CD4-positive, alpha-beta T cell treated with Interferon gamma for 1 hour (primary cell): Measurements from ENCODE around the gene DTX3L.

ENCODE experiments used
- DNase-seq: peaks from one replicate; pipeline ENCODE4 v3.0.0-alpha.2; 2020

DTX3L gene

DNA sequence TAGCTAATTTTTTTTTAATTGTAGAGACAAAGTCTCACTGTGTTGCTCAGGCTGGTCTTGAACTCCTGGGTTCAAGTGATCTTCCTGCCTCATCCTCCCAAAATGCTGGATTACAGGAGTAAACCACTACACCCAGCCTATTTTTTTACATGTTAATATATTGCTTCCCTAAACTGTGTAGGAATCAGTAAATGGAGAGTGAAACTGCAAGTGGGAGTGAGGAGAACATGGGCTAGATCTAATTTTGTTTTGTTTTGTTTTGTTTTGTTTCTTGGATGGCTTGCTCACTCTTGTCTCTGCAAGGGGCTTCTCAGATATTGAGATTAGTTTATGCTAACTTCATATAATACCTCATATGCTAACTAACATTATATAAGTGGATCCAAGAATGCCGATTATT is 44.8 kb downstream of the DTX3L start:
- DNase-seq = no peak

GRCh38 chr3:122609798-122610559 is 45.8 kb downstream of the DTX3L start:
- DNase-seq = no peak

DNA sequence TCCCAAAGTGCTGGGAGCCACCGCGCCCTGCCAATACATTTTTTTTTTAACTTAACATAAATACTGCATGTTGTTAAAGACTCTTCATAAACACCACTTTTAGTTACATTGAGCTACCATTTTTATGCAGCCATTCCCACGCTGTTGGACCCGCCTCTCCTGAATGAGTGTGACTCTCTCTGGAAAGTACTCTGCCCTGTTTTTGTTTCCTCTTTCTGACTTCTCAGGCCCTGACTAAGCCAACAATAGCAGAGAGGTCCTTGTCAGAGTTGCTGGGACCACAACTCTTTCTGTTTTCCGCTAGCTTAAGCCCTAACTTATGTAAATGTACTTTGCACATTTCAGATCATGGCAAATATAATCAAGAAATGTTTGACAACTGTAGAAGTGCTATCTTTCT is 48.6 kb downstream of the DTX3L start:
- DNase-seq = no peak

DNA sequence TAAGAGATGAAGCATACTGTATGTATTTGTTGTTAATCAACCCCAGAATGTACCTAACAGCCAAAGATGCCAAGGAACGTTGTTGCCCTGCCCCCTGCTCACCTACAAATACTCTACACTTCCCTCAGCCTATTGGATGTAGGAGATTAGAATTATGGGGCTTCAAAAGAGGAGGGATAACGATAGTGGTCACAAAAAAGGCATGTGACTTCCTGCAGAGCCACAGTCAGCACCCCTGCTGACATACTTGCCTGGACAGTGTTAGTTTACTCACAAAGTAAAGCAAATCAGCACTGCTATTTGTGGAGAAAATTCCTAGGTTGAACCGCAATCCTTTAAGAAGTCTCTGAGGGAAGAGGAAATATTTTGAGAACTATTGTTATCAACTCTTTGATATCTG is 51.2 kb downstream of the DTX3L start:
- no peak for DNase-seq

- DNase-seq = no peak
These were observed 54.5 kb downstream of the DTX3L start for GRCh38 chr3:122618614-122619013.

- no peak for DNase-seq
These were observed 54.9 kb downstream of the DTX3L start for GRCh38 chr3:122619040-122619439.

DNA sequence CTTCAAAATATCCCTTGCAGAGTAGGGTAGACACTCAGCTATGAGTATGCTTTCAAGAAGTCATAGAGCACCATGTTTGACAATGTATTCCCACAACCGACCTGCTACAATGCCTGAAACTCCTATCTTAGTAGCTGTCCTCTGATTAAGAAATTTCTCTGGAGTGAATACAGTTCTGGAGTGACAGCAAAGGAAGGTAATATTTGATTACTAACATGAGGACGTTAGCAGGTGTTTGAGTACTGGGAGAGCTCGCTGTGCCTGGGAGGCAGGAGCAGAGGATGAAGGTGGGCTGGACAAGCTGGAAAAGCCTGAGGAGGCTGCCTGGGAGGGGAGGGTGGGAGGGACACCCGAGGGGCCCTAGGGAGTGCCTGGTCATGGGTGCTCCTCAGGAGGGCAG is 56.3 kb downstream of the DTX3L start:
- no peak for DNase-seq

GRCh38 chr3:122621112-122621511 is 57.0 kb downstream of the DTX3L start:
- no peak for DNase-seq

GRCh38 chr3:122623031-122623829 is 59.1 kb downstream of the DTX3L start:
- DNase-seq = no peak
